Osteoblast (primary cell): ENCODE results near the gene ANKRD40CL. TPM values are rescaled to one million over a fixed set of nuclear protein-coding genes. Genes with fewer than 3 reads are reported as not detected.

Source experiments
- DNase-seq: peaks from one replicate; pipeline ENCODE4 v3.0.0; 2011; ENCODE audit warnings: low spot score, mixed read lengths; ENCODE audit not compliant: insufficient read length; ENCODE audit errors: missing footprints
- H2AFZ ChIP-seq: 2 replicates; pipeline ENCODE4 v1.6.0; 2011; ENCODE audit warnings: mild to moderate bottlenecking, low read length
- H3K27ac ChIP-seq: 2 replicates; pipeline ENCODE4 v1.5.1; 2011; ENCODE audit warnings: mild to moderate bottlenecking, low read depth, low read length, moderate library complexity
- H3K27me3 ChIP-seq: 2 replicates; pipeline ENCODE4 v1.6.0; 2012; ENCODE audit warnings: mild to moderate bottlenecking, control low read depth, inconsistent platforms, low read length, moderate library complexity; ENCODE audit not compliant: insufficient read depth
- H3K36me3 ChIP-seq: 2 replicates; pipeline ENCODE4 v1.5.1; 2011; ENCODE audit warnings: mild to moderate bottlenecking, low read length, control low read depth, moderate library complexity; ENCODE audit not compliant: insufficient read depth
- H3K4me1 ChIP-seq: 2 replicates; pipeline ENCODE4 v1.5.1; 2011; ENCODE audit warnings: mild to moderate bottlenecking, low read length, control low read depth, moderate library complexity; ENCODE audit not compliant: insufficient read depth
- H3K4me2 ChIP-seq: 2 replicates; pipeline ENCODE4 v1.6.0; 2011; ENCODE audit warnings: mild to moderate bottlenecking, low read length; ENCODE audit not compliant: insufficient read depth
- H3K4me3 ChIP-seq: fragments of 200-600 bp; sonication (generic); 3 replicates; pipeline ENCODE4 v1.5.1; 2012; ENCODE audit warnings: mild to moderate bottlenecking, low read length, inconsistent platforms; ENCODE audit not compliant: insufficient read depth
- H3K79me2 ChIP-seq: 2 replicates; pipeline ENCODE4 v1.6.0; 2012; ENCODE audit warnings: mild to moderate bottlenecking, low read length, control low read depth, inconsistent platforms; ENCODE audit not compliant: insufficient read depth
- H3K9me3 ChIP-seq: 2 replicates; pipeline ENCODE4 v1.5.1; 2011; ENCODE audit warnings: low read depth, low read length, control low read depth
- H4K20me1 ChIP-seq: 2 replicates; pipeline ENCODE4 v1.6.0; 2012; ENCODE audit warnings: mild to moderate bottlenecking, low read length, control low read depth; ENCODE audit not compliant: insufficient read depth
- CTCF ChIP-seq: IDR thresholded peaks from 2 replicates; pipeline ENCODE4 v1.5.1; 2011; ENCODE audit warnings: mild to moderate bottlenecking, low read depth, low read length, moderate library complexity; ENCODE audit errors: extremely low read depth
- total RNA-seq: library from RNA; depleted of rRNA; stranded (reverse); fragments of >200 nt; gene quantifications from 2 replicates; pipeline ENCODE4 v1.2.3, GENCODE V29; 2012

ANKRD40CL gene
- total RNA-seq, 1 donor = 0.36 TPM

DNA sequence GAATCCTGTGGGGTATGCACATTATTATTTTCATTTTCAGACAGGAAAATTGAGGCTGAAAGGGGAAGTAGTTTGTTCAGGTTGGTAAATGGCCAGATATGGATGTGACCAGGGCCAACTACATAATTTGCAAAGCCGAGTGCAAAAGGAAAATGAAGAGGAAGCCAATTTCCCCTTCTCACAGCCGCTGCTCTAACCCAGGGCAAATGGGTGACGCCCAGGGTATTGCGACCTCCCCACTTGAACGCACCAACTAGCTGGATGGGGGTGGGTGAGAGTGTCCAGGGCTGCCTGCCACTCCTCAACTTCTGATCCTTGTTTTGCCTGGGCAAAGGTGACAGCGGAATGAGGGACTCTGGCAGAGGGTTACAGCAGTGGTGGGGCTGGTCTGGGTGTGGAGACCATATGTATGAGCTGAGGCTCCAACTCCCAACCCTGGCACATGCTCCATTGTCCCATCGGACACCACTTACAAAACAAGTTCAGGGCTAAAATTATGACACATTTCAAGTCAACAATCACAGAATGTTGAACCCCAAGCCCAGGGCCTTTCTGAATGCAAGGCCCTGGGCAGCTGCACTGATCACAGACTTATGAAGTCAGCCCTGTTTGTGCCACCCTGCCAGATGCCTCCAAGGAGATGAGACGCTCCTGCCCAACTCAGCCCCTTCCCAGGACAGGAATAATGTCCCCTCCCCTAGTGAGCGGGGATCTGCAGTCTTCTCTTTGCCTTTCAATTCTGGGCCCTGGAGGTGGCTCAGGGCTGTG, 1.7 kb downstream of the ANKRD40CL start:
- Histone ChIP-seq H4K20me1 (no peaks in the 10 kb centered on the region), H3K27me3 (no peaks in the 10 kb centered on the region), H3K4me1 (peaks cover 3% of the 10 kb centered on the region), H2AFZ (peak overlapping the region; percentile 81), H3K4me3 (no peak overlapping the region), H3K79me2 (no peaks in the 10 kb centered on the region), H3K27ac (no peak overlapping the region), H3K36me3 (no peaks in the 10 kb centered on the region), H3K4me2 (no peak overlapping the region), H3K9me3 (no peaks in the 10 kb centered on the region)
- no peak for TF ChIP-seq CTCF
- DNase-seq = no peak

- Histone ChIP-seq H2AFZ (no peak overlapping the region), H3K79me2 (no peaks in the 10 kb centered on the region), H3K9me3 (no peaks in the 10 kb centered on the region), H3K36me3 (no peaks in the 10 kb centered on the region), H4K20me1 (no peaks in the 10 kb centered on the region), H3K27me3 (no peaks in the 10 kb centered on the region), H3K4me1 (peaks cover 3% of the 10 kb centered on the region), H3K4me3 (no peak overlapping the region), H3K4me2 (no peak overlapping the region), H3K27ac (no peak overlapping the region)
- no peak for DNase-seq
- no peak for TF ChIP-seq CTCF
These were observed 2.6 kb downstream of the ANKRD40CL start for GRCh38 chr17:50764734-50765149.

- peak overlapping the region; percentile 78 for H3K4me2 ChIP-seq
These were observed 3.4 kb downstream of the ANKRD40CL start for GRCh38 chr17:50763716-50764475.

More at GRCh38 chr17:50763716-50764475, 3.4 kb downstream of the ANKRD40CL start:
- TF ChIP-seq CTCF = no peak
- peak overlapping the region; percentile 89 for H2AFZ ChIP-seq
- H3K27ac ChIP-seq = no peak overlapping the region
- no peaks in the 10 kb centered on the region for H3K9me3 ChIP-seq
- no peak for DNase-seq
- H4K20me1 ChIP-seq = no peaks in the 10 kb centered on the region
- H3K4me1 ChIP-seq = peaks cover 3% of the 10 kb centered on the region
- no peaks in the 10 kb centered on the region for H3K27me3 ChIP-seq
- H3K4me3 ChIP-seq = no peak overlapping the region
- H3K79me2 ChIP-seq = no peaks in the 10 kb centered on the region
- H3K36me3 ChIP-seq = no peaks in the 10 kb centered on the region
